HG02870 (cell line): ENCODE measurements around the gene ITGB6.
"Not testable (repeated sequence)": the region's sequence is repeated elsewhere in the genome, so short reads cannot be mapped to it uniquely, and the experiment has no call there.

Source experiments
- ATAC-seq: cut with Tn5 transposase; IDR thresholded peaks from one replicate; pipeline ENCODE4 v1.9.1; 2021; ENCODE audit warnings: mild to moderate bottlenecking, moderate library complexity; ENCODE audit not compliant: unreplicated experiment

ITGB6 gene

DNA sequence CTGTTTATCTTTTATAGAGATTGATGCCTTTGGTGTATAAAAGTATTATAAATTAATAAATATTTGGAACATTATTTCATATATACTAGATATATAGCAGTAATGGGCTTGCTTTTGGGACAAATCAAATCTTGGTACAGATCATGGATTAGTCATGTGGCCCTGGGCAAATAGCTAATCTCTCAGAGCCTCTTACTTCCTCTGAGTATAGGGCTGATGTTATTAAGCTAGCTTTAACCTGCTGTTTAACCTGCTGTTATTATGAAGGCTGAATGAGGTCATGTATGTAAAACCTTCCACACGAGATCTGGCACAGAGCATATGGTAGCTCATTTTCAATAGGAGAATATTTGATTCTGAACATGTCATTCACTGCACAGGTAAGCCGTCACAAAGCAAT lies 5.7 kb downstream of the ITGB6 start:
- ATAC-seq: no peak

DNA sequence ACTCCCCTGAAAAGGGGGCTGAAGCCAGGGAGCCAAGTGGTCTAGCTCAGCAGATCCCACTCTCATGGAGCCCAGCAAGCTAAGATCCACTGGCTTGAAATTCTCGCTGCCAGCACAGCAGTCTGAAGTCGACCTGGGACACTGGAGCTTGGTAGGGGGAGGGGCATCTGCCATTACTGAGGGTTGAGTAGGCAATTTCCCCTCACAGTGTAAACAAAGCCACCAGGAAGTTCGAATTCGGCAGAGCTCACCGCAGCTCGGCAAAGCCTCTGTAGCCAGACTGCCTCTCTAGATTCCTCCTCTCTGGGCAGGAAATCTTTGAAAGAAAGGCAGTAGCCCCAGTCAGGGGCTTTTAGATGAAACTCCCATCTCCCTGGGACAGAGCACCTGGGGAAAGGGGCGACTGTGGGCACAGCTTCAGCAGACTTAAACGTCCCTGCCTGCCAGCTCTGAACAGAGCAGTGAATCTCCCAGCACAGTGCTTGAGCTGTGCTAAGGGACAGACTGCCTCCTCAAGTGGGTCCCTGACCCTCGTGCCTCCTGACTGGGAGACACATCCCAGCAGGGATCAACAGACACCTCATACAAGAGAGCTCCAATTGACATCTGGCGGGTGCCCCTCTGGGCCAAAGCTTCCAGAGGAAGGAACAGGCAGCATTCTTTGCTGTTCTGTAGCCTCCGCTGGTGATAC lies 18.8 kb downstream of the ITGB6 start:
- not testable (repeated sequence) for ATAC-seq

DNA sequence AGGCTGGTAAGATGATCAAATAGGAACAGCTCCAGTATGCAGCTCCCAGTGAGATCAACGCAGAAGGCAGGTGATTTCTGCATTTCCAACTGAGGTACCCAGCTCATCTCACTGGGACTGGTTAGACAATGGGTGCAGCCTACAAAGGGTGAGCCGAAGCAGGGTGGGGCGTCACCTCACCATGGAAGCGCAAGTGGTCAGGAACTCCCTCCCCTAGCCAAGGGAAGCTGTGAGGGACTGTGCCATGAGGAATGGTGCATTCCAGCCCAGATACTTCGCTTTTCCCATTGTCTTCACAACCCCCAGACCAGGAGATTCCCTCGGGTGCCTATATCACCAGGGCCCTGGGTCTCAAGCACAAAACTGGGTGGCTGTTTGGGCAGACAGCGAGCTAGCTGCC lies 19.4 kb downstream of the ITGB6 start:
- ATAC-seq: not testable (repeated sequence)

DNA sequence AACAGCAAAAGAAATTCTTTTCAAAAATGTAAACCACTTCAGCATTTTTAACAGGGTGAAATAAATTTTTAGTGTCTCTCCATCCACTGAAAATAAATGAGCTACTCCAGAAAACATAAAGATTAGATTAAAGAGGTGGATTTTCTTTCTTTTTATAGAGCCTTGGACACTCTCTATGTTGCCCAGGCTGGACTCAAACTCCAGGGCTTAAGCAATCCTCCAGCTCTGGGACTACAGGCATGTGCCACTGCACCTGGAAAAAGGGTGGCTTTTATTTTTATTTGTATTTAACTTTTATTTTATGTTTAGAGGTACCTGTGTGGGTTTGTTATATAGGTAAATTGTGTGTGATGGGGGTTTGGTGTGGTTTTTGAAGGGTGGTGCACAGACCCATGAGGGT lies 19.9 kb downstream of the ITGB6 start:
- ATAC-seq: no peak

GRCh38 chr2:160175169-160176134 lies 24.6 kb downstream of the ITGB6 start:
- no peak for ATAC-seq

DNA sequence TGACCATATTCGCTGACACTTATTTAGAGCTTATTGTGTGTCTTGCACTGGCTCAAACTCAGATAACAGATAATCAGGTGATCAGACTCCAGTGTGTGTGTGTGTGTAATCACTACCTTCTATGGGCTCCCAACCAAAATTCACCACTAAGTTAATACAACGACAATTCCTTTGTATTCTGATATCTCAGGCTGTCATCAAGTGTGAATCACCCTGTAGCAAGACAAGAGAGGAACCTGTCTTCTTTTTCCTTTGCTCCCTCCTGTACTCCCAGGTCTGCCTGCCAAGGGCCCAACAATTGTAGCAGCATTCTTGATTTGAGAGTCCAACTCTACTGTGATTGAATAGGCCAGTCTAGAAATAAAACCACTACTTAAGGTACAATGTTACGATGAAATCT lies 25.8 kb downstream of the ITGB6 start:
- no peak for ATAC-seq

DNA sequence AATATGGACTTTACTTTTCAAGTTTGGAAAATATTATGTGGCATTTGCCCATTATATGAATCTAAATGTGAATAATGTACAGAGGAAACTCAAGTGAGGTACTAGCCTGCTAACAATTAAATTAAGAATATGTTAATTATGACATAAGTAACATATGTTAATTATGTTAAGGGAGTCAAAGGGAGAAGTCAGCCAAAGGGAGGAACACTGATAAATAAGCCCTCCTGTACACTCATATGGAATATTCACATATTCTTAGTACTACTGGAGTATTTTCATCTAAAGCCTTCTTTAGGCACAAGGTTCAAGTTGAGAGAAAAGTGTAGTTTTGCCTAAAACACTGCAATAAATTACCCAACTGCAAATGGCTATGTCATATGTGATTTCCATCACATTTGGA lies 30.1 kb downstream of the ITGB6 start:
- ATAC-seq: no peak

DNA sequence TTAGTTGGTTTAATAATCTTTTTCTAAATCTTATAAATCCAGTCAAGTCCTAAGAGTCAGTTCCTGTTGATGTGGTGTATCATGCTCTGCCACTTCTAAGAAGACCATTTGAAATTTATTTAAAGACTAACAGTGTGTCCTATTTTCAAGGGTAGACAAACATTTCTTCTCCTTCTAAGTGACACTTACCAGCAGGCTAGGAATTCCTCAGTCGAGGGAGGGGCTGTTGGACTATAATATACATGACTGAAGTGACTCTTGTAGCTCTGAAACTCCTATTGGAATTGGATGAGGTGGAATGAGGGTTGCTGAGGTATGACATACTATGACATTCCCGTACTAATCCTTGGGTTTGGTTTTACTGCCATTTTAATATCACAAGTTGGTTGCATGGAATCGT lies 30.6 kb downstream of the ITGB6 start:
- ATAC-seq: no peak

DNA sequence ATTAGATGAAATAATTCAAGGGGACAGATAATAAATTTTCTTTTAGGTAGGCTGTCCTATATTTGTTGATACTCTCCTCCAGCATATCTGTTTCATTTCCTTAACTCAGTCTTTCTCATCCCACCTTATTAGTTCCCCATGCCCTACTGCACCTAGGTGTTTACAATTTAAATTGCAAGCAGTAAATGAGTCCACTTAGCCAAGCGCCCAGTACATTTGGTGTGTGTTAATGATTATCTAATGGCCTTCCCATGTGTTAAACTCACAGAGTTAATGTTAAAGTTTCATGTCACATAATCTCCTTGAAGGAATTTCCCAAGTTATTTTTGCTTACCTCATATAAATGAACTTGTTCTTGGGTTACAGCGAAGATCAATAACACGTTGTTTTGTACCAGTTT lies 31.2 kb downstream of the ITGB6 start:
- no peak for ATAC-seq

- no peak for ATAC-seq
These were observed 32.9 kb downstream of the ITGB6 start for GRCh38 chr2:160167089-160167740.

DNA sequence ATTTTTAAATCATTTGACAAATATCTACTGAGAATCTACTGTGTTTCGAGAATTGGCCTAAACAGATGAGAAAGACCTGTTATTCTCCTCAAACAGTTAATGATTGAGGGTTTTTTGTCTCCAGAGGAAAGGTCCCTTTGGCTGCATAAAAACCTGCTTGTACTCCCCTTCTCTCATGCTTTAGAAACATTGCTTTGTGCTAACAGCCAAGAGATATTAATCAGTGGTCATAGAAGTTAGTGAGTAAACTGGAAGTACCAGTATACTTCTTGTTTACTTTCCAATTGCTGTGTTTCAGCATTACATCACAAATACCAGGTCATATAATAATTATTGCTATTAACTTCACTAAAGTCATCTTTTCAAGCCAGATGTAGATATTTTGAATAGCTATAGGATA lies 34.1 kb downstream of the ITGB6 start:
- no peak for ATAC-seq

GRCh38 chr2:160165081-160165480 lies 35.0 kb downstream of the ITGB6 start:
- ATAC-seq: no peak

DNA sequence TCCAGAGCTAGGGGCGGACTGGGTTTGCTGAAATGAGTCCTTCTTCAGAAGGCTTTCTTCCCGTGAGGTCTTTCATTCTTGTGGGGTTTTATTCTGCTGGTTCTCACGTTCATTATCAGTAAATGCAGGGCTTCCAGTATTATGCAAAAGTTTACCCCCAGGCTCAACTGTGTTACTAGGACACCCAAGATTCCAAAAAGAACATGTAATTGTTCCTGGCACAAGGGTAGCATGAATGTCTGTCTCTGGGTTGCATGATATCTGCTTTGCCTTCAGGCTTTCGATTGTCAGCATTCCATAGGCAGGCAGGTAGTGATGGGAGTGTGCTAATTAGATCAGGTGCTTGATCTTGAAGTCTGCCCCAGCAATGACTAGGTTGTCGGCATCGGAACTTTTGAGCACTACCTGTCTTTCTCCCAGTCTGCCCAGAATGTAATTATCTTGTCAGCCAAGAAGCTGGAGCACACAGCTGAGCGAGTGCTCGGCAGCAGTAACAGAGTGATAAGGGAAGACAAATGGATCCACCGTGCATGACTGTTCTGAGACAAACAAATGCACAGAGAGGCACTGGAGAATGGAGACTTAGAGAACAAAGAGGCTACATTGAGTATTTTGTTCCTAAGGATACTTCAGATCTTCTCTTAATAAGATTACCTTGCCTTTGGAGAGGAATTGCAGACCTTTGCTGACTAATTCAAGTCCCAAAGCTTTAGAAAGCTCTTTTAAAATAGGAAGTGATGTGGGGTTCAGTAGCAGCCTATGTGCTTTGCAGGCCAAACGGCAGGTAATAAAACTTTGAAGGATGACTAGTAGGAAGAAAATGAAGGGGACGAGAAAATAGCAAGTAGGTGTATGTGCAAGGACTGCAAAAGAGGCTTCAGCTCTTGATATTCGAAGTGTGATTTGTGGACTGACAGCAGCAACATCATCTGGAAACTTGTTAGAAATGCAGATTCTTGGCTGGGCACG lies 41.9 kb downstream of the ITGB6 start:
- no peak for ATAC-seq

- no peak for ATAC-seq
These were observed 43.4 kb downstream of the ITGB6 start for GRCh38 chr2:160156665-160157064.

- ATAC-seq: no peak
These were observed 44.0 kb downstream of the ITGB6 start for GRCh38 chr2:160156100-160156499.

DNA sequence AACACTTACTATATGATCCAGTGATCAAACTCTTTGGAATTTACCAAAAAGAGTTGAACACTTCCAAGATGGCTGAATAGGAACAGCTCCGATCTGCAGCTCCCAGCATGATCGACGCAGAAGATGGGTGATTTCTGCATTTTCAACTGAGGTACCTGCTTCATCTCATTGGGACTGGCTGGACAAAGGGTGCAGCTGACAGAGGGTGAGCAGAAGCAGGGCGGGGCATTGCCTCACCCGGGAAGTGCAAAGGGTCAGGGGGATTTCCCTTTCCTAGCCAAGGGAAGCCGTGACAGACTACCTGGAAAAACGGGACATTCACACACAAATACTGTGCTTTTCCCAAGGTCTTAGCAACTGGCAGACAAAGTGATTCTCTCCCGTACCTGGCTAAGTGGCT lies 51.7 kb downstream of the ITGB6 start:
- not testable (repeated sequence) for ATAC-seq

DNA sequence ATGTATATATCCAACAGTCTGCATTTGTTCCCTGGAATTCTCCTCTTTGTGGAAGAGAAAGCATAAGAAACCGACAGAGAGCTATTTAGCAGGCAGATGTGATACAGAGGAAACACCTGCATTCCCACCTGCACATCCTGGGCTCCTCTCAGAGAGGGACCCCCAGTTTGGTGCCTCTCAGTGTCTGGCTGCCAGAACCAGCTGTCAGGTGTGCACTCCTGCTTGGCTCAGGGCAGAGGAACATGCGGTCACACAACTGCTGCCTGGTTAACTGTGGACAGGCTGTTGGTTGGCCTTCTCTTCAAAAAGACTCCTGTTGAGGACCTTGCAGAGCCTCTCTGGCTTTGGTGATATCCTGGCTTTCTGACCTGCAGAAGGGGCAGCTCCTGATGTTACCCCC lies 54.6 kb downstream of the ITGB6 start:
- no peak for ATAC-seq

DNA sequence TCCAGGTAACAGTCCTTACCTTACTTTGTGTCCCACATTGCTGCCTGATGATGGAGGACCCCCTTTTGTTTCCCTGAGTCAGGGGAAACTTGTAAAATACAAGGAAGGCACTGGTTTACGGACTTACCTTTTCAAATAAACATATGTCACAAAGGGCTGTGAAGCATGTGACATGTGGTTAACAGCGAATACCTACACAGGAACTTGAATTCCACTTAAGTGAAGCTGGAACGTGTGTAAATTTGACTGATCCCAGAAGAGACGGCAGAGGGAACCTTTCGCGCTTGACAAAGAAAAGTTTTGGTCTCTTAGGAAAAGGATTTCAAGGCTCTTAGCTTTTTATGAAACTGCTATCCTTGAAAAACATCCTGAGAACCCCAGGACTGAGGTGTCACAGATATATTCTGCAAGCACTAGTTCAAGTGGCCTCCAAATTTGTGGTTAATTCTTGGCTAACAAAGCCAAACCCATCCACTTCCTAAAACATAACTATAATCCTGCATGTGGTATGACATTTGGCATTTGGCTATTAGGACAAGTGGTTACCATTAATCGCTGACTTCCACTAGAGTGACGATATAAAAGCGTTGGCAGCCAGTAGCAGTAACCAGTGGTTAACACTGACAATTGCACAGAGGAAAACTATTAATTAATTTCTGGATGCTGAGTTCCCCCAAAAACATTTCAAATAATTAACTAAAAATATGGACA lies 55.6 kb downstream of the ITGB6 start:
- ATAC-seq: no peak

GRCh38 chr2:160142472-160142871 lies 57.6 kb downstream of the ITGB6 start:
- ATAC-seq: no peak

- ATAC-seq: no peak
These were observed 58.2 kb downstream of the ITGB6 start for GRCh38 chr2:160141912-160142311.
